ENCODE data around the gene WWOX.

WWOX gene

GRCh38 chr16:79062821-79063220 is 963.4 kb downstream of the WWOX start:
- DNase-seq (ENCODE audit: low read depth in 2 of 2) = no peak

DNA sequence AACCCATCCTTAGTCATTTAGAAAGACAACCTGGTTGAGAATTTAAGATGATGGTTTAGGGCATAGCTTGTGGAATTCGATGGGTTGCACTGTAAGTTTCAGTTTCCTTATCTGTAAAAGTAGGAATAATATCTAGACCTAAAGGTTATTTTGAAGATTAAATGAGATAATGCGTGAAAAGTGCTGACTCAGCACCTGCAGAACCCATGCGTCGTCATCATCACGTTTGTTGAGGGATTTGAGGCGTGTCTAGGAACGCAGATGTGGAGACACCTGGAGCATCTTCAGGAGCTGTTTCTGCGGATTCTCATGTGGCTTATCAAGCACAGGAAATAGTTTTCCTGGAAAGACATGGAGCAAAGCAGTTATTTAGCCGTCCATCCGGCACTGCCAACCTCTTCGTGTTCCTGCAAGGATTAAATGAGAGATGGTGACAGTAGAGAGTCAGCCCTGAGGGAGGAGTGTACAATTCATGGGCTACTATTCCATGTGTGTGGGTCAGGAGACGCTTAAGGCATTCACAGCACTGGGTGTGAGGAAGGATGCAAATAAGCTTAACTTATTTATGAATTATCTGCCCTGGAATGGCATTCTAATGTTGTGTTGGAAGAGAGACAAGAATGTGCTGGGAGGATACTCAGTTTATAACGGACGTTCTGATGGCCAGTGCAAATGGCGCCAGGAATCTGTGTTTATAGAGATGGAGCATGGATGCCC is 965.0 kb downstream of the WWOX start:
- DNase-seq (ENCODE audit: low read depth in 2 of 2) = no peak

DNA sequence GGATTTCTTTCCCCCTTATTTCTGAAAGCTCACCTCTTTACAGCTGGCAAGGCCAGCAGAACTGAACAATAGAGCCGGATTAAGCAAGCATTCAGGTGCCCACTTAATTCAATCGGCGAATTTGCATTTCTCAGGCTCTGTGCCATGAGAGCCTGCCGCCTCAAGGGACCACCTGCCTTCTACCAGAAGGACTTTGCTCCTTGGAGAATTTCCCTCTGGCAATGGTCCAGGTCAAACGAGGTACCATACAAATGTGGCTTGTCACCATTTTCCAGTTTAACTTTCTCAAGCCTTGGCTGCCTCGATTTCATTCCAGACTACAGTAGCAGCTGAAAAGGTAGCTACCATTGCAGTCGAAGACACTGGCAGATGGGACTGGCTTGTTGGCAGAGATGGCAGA is 967.1 kb downstream of the WWOX start:
- DNase-seq (ENCODE audit: low read depth in 2 of 2) = no peak

DNA sequence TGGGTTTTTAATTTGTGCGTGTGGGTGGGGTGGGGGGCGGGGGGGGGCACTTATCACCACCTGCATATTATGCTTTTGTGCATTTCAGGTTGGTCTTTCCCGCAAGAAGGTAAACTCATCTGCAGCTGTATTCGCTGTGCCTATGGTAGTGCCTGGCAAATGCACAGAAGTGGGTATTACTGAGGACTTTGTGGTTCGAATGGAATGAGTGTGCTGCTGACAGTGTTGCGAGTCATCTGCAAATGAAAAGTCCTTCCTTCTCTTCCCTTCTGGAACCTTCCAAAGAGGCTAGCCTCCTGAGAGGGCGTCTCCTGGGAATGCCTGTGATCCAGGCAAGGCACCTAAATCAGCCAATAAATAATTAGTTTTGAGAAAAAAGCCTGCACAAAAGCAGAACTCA is 968.1 kb downstream of the WWOX start:
- no peak for DNase-seq (ENCODE audit: low read depth in 2 of 2)

- no peak for DNase-seq (ENCODE audit: low read depth in 2 of 2)
Observed at GRCh38 chr16:79069121-79069520, 969.7 kb downstream of the WWOX start.

GRCh38 chr16:79069633-79070032 is 970.2 kb downstream of the WWOX start:
- no peak for DNase-seq (ENCODE audit: low read depth in 2 of 2)

DNA sequence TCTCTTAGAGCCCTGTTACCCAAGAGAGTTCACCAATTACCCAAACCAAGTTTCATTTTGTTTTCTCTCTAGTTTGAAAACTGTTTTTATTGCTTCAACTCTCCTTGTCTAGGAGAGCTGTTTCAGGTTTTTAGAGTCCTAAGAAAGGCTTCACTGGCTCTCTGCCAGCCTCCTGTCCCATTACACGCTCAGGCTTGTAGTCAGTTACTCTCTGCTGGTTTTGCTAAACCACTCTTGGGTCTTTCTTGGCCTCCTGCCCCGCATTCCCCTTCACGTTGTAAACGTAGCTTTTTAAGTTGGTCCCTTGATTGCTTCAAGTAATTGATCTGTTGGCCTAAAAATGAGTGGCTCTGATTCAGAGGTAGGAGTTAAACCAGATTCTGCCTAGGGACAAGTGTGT is 972.0 kb downstream of the WWOX start:
- no peak for DNase-seq (ENCODE audit: low read depth in 2 of 2)

DNA sequence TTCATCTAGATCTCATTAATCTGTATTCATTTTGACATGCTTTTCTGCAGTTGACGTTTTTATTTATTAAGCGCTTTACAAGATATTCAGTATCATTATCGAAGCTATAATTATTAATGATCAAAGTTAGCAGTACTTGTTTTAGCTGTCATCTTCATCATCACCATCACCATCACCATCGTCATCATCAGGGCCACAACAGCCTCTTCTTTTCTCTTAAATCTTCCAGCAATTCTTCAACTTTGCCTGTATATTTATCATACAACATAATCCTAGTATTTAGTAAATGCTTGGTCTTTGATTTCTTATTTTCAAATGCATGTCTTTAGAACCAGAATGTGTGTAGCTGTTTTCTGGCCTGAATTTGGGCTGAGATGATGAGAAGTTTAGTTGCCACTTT is 973.1 kb downstream of the WWOX start:
- no peak for DNase-seq (ENCODE audit: low read depth in 2 of 2)

- no peak for DNase-seq (ENCODE audit: low read depth in 2 of 2)
Observed at GRCh38 chr16:79073566-79073965, 974.1 kb downstream of the WWOX start.

DNA sequence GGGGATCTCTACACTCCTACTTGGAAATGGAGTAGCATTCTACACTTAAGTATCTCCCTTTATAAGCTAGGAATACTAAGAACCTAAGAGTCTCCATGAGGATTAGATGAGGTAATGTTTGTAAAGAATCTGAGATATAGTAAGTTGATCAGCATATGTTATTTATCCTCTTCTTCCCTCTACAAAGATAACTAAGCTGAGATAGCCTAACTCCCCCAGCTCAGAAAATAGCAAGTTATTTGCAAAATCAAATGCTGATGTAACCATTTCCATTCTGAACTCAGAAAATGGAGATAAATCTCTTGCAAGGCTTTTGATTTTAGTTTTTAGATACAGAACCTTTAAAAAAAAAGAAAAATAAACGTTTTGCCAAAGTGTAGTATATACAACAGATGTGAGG is 975.1 kb downstream of the WWOX start:
- no peak for DNase-seq (ENCODE audit: low read depth in 2 of 2)

GRCh38 chr16:79074951-79075350 is 975.5 kb downstream of the WWOX start:
- DNase-seq (ENCODE audit: low read depth in 2 of 2) = no peak

DNA sequence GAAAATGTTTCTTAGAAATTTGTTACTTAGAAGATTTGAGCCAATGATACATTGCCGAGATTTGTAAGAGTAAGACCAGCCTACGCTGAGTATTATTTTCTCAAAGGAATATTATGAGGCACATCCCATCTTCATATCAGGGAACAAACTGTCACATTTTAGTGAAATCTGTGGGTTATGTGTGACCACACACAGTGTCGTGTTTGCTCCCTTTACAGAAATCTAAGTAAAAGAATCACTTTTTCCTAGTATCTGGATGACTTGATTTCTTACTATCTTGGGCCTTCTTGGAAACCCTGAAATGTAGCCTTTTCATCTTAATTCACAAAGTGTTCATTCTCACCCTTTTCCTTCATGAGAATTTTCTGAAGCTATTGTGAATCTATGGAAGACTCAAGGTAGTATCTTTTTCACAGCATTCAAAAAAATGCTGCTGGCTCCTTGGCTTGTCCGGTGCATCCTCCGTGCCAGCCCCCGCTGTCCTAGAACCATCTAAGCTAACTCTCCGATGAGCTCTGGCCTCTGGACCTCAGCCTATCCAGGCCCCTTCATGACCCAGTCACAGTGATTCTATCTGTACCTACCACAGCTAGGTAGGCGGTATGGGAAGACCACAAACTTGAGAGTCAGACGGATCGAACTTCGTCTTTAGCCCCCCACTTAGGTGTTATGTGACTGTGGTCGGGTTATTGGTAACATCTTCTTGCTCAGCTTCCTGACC is 976.8 kb downstream of the WWOX start:
- peak in 1 of 2 donors; percentile 62 for DNase-seq (ENCODE audit: low read depth in 2 of 2)

DNA sequence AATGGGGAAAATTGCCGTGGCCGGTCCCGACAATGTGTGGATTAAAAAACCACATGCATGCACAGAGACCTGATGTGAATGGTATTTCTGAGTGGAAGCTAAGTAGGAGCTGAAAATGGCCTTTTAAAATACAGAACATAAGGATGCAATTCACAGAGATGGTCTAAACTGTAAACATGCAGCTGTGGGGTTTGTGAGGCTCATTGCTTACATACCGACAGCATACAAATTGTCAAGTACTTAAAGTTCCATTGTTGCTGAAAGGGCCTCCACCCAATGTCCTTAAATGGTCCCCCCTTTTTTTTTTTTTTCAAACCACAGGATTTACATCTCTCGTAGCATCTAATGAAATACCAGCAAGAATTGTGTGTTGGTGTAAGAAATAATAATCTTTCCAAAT is 977.9 kb downstream of the WWOX start:
- no peak for DNase-seq (ENCODE audit: low read depth in 2 of 2)

DNA sequence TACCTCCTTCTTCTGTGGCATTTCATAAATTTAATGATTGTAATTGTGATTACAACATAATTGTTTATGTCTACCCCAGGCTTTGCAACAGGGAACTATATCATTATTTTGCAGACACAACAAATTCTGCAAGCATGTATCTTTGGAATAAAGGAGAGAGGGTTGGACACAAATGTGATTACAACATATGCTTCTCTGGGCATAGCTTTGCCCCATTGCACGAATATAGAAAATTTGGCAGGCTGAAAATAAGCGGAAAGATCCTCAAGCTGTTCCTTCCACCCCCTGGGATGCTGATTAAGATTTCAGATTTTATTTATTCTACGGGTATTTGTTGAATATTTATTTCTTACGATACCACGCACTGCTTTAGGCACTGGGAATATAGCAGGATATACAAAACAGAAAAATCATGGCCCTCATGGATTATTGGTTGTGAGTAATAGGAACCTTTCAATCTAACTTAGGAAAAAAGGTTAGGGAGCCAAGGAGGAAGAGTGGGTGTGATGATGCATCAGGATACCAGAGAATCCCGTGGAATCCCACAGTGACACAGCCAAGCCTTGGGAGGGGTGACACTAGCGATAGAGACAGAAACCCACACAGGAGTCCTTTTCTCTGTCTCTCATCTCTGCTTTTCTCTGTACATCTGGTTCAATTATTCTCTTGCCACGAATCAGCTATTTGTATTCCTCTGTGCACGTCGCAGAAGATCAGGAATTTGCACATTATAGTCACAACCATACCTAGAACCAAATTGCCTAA is 980.4 kb downstream of the WWOX start:
- no peak for DNase-seq (ENCODE audit: low read depth in 2 of 2)

- no peak for DNase-seq (ENCODE audit: low read depth in 2 of 2)
Observed at GRCh38 chr16:79081297-79082066, 982.0 kb downstream of the WWOX start.

DNA sequence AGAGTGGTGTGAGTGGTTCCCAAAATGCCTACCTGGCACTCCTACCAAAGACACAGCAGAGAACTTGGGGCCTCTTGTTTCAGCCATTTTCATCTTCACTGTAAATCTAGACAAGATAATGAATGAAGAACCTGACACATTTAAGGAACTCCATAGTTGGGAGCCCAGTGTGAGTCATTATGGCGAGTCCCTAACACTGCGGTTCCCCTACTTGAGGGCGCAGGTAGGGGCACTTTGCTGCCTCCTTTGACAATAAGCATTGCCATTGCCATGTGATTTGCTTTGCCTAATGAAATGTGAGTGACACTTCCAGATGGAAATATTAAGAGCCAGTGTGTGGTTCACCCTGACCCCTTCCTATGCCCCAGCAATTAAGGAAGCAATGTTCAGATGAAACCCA is 983.5 kb downstream of the WWOX start:
- no peak for DNase-seq (ENCODE audit: low read depth in 2 of 2)

DNA sequence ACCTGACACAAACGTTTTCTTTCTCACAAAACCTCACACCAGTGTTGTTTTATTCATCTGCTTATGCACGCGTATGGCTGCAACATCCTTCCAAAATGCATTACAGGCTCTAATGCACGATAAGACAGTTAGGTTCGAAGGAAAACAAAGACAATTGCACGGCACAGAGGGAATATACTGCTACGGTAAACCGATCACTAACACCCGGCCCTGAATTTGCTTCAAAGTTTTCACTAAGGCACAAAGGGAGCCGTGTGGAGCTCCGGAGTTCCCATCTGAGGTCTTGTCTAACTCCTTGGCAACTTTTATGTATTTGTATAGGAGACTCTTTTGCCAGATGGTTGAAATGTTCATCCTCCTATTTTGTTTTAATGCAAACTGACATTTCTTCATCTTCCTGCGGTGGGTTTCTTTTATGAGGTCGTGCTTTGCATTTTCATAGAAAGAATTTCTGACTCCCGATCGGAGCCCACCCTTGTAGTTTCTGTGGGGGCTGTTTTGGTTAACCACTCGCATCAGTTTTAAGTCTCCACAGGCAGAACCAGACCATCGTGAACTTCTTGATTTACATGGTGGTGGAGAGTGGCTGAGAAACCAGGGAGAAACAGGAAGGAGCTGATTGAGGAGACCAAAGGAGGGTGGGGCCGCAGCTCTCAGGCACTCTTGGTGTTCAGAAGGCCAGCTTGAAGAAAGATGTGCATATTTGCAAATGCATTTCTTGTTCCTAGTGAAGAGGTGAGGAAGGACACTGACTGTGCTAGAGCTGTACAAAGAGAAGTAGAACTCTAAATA is 984.2 kb downstream of the WWOX start:
- DNase-seq (ENCODE audit: low read depth in 2 of 2) = no peak

DNA sequence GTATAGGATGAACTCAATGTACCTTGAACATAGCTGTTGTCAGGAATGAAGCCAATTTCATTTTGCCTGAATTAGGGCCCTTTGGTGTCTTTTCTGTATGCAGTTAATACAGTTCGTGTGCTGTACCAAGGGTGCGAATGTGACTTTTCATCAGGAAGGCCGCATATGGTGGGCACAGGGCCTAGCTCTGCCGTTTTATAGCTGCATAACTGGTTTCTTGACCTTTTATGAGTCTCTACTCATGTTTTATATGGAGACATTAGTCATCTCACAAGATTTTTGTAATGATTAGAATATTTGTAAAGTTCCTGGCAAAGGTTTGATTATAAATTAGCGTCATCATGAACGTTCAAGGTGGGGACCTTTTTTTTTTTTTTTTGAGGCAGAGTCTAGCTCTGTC is 989.5 kb downstream of the WWOX start:
- no peak for DNase-seq (ENCODE audit: low read depth in 2 of 2)

DNA sequence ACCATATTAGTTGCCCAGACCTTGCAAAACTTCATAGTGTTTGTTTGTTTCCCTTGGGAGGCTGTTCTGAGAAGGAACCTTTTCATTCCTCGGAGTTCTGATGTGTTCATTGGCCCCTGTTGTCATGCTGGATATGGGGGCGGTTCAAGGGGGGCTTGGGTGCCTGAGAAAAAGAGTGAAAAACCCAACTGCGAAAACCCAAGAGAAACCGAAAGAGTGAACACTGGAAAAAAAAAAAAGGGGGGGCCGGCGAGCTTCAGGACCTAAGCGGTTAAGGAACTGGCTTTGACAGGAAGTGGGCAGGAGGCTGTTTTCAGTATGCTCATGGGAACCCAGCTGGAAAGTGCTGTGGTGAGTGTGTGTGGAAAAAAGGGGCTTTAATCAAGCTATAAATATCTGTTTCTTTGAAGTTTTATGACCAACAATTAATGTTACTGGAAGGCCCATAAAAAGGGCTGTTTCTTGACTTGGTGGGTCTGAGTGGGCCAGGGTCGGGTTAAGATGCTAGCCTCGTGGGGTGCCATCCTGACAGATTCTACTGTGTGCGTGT is 990.4 kb downstream of the WWOX start:
- DNase-seq (ENCODE audit: low read depth in 2 of 2) = peak in 1 of 2 donors; percentile 59

DNA sequence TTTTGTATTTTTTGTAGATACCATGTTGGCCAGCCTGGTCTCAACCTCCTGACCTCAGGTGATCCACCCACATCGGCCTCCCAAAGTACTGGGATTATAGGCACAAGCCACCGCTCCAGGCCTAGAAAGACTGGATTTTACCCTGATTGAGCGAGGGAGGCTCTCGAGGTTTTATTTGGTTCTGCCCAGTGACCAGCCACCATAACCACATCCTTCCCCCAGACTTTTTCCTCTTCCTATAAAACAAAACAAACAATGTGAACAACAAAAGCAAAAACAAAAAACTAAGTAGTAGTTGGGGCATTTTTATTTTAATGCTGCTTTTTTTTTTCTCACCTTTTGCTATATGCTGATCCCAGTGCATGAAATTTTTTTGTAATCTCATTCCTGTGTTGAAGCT is 991.5 kb downstream of the WWOX start:
- no peak for DNase-seq (ENCODE audit: low read depth in 2 of 2)

GRCh38 chr16:79092846-79093245 is 993.4 kb downstream of the WWOX start:
- DNase-seq (ENCODE audit: low read depth in 2 of 2) = no peak
